ENCODE results near the gene FGA. TPM values are rescaled to one million over a fixed set of nuclear protein-coding genes. Genes with fewer than 3 reads are reported as not detected.
A peak's percentile ranks its signal among the peaks of the same experiment; 100 is the strongest.

Gene FGA
- total RNA-seq, 1 experiment from 2014 or later: 3.9 TPM

- 0 out of 6 replicates have a peak, but pooled peaks of 1 of the 3 experiments have one; percentile 15 for TF ChIP-seq CTCF (IDR thresholded peaks at IDR 0.05 in 2 of 3, conservative IDR thresholded peaks at IDR 0.05 in 1 of 3; ENCODE audit: borderline replicate concordance in 1 of 3, insufficient read depth in 1 of 3, low read depth in 2 of 3, low read length in 2 of 3)
- TF ChIP-seq FOSL1 (IDR thresholded peaks at IDR 0.05; ENCODE audit: low read depth): no peak
- peak; percentile 62 for TF ChIP-seq CEBPB (IDR thresholded peaks at IDR 0.05; ENCODE audit: low read depth)
- no peak for TF ChIP-seq JUND (IDR thresholded peaks at IDR 0.05)
- peak; percentile 63 for TF ChIP-seq YY1 (IDR thresholded peaks at IDR 0.05; ENCODE audit: extremely low read depth, insufficient replicate concordance, low read depth, low read length)
- no peak for TF ChIP-seq EZH2 (IDR thresholded peaks at IDR 0.05)
- no peak for TF ChIP-seq EGR1 (IDR thresholded peaks at IDR 0.05; ENCODE audit: low read depth)
- TF ChIP-seq ZFX (IDR thresholded peaks at IDR 0.05): 0 out of 2 replicates have a peak, but pooled peaks have one; percentile 22
- TF ChIP-seq EZH2phosphoT487 (IDR thresholded peaks at IDR 0.05; ENCODE audit: borderline replicate concordance): no peak
- TF ChIP-seq POLR2AphosphoS5 (IDR thresholded peaks at IDR 0.05; ENCODE audit: low read depth, low read length): peak; percentile 97
- TF ChIP-seq ZBTB33 (IDR thresholded peaks at IDR 0.05; ENCODE audit: extremely low read depth, insufficient replicate concordance, low read length): no peak
These were observed 40.4 kb downstream of the FGA start, which contains the start of gene PLRG1 (continued) for GRCh38 chr4:154549894-154550790.
